ENCODE data around the gene SELENOO. TPM values are rescaled to one million over a fixed set of nuclear protein-coding genes. Genes with fewer than 3 reads are reported as not detected.

The SELENOO gene
- total RNA-seq, 4 donors from 2014 or later: 20.7 to 50.6 (median 31.0) TPM

DNA sequence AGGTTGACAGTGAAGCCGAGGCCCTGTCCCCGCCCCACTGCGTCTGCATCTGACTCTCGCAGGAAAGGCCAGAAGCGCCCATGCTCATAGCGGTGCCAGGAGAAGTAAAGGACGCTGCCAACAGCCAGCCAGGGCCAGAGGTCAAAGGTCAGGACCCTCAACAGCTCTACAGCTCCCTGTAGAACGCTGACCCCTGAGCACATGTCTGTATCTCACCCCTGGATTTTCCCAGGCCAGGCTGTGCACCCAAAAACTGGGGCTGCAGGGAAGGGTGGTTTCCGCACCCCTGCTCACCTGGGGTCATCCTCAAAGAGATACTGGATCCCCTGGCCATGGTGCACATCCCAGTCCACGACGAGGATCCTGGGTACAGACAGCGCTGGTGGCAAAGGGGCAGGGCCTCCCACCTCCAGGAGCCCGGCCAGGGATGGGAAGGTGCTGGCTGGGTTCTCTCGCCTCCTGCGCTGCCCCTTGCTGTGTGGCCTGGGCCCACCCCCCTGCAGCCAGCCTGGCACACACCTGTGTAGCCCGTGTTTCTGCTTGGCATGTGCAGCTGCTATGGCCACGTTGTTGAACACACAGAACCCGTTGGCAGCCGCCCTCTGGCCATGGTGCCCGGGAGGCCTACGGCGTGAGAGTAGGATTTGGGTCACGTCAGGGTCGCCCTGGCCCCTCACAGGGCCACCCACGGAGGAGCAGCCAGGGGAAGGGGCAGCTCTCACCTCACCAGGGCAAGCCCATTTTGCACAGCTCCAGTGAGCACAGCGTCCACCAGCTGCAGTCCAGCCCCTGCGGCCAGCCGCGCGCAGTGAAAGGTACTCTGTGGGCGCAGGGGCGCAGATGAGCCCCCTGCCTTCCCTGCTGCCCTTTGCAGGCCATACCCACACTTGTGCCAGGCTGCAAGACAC is 48.8 kb downstream of the SELENOO start:
- no peak for DNase-seq
- Histone ChIP-seq H3K4me1 (peaks cover 16 to 31% of the 10 kb centered on the region in 2 donors), H3K27me3 (no peaks in the 10 kb centered on the region), H3K36me3 (peaks cover 0 to 4% of the 10 kb centered on the region in 2 donors), H3K27ac (no peak overlapping the region), H3K9me3 (no peaks in the 10 kb centered on the region), H3K4me3 (replicated peaks in 1 of 3) (no peak overlapping the region)
- TF ChIP-seq, protein P1, sequence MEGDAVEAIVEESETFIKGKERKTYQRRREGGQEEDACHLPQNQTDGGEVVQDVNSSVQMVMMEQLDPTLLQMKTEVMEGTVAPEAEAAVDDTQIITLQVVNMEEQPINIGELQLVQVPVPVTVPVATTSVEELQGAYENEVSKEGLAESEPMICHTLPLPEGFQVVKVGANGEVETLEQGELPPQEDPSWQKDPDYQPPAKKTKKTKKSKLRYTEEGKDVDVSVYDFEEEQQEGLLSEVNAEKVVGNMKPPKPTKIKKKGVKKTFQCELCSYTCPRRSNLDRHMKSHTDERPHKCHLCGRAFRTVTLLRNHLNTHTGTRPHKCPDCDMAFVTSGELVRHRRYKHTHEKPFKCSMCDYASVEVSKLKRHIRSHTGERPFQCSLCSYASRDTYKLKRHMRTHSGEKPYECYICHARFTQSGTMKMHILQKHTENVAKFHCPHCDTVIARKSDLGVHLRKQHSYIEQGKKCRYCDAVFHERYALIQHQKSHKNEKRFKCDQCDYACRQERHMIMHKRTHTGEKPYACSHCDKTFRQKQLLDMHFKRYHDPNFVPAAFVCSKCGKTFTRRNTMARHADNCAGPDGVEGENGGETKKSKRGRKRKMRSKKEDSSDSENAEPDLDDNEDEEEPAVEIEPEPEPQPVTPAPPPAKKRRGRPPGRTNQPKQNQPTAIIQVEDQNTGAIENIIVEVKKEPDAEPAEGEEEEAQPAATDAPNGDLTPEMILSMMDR (IDR thresholded peaks at IDR 0.05): no peak
- no peak for TF ChIP-seq POLR2A (IDR thresholded peaks at IDR 0.05)
- intact Hi-C loops (cut with DNase I): loop anchor here (5.0 to 10.0 kb wide), 4 partner anchors 78 to 355 kb away; partner anchors contain the start of genes DENND6B, LMF2, MAPK8IP2 and NCAPH2
- WGBS, 2 donors: 84 to 90% methylated on average over 9 to 16 of the region's 32 CpGs

- no peaks in the 10 kb centered on the region for H3K9me3 ChIP-seq
- DNase-seq: no peak
- H3K27ac ChIP-seq: no peak overlapping the region
- TF ChIP-seq POLR2A (IDR thresholded peaks at IDR 0.05): no peak
- TF ChIP-seq, protein P1 (IDR thresholded peaks at IDR 0.05): no peak
- peak overlapping the region in 1 of 3 donors; percentile 84 for H3K4me3 ChIP-seq (replicated peaks in 1 of 3)
- WGBS, 2 donors: 81% methylated on average over 11 of the region's 11 CpGs; no CpG with 5 or more reads in 1 of the 2 donors
- H3K36me3 ChIP-seq: peaks cover 0 to 4% of the 10 kb centered on the region in 2 donors
- H3K4me1 ChIP-seq: peaks cover 16 to 31% of the 10 kb centered on the region in 2 donors
- H3K27me3 ChIP-seq: no peaks in the 10 kb centered on the region
- intact Hi-C loops (cut with DNase I): loop anchor here (5.0 to 10.0 kb wide), 3 partner anchors 77 to 355 kb away; partner anchors contain the start of genes DENND6B, MAPK8IP2 and PPP6R2
Observed at GRCh38 chr22:50250249-50250554, 49.4 kb downstream of the SELENOO start.

DNA sequence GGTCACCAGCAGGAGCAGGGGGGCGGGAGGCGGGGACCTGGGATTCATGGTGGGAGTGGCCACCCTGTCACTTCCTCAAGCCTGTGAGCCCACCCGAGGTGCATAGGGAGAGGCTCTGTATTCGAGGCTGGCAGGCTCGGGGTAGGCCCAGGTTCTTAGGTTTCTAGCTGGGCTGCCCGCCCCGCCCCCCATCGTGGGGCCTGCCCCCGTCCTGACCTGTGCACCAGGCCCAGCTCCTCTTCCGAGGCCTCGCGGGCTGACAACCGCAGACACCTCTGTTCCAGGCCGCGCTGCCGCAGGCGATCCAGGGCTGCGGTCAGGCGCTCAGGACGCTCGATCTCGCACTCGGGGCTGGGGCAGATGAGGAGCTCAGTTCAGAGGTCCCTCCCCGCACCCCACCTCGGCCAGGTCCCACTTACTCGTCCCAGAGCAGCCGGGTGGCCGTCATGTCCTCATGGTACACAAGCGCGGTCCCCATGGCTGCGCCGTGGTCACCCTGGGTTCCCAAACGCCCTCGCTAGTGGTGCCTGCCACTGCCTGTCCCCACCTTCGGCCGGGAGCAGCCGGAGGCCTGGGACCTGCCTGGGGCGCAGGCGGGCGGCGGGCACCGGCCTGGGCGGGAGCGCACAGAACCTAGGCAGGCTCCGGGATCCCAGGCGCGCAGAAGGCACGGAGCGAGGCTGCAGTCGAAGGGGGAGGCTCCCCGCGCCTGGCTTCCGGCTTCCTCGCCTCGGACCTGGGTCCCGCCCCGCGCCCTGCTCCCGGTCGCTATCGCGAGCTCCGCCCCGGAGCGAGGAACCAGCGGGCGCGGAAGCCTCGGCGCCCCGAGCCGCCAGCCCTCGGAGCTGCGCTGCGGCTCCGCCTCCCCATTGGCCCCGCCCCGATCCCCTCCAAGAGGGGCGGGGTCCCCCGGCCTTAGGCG is 50.0 kb downstream of the SELENOO start, which contains the start of gene HDAC10:
Gene HDAC10, minus strand, starts transcription at position 711 of the 922 bp plus-strand sequence. Its CDS starts 233 bp downstream, at position 478.
- H3K9me3 ChIP-seq: no peaks in the 10 kb centered on the region
- peaks cover 10 to 26% of the 10 kb centered on the region in 2 donors for H3K4me1 ChIP-seq
- H3K27ac ChIP-seq: peak within 1 kb of the TSS; percentile 21 to 54 (median 29)
- peaks cover 0 to 4% of the 10 kb centered on the region in 2 donors for H3K36me3 ChIP-seq
- no peaks in the 10 kb centered on the region for H3K27me3 ChIP-seq
- DNase-seq: peak; percentile 84 to 86
- peak within 1 kb of the TSS; percentile 2 to 84 (median 69) for H3K4me3 ChIP-seq (replicated peaks in 1 of 3)
- 0 to 7% methylated on average over 3 to 6 of the region's 81 CpGs for WGBS, 2 donors
- TF ChIP-seq, protein P1 (IDR thresholded peaks at IDR 0.05): no peak
- peak in 1 of 2 donors; percentile 44 for TF ChIP-seq POLR2A (IDR thresholded peaks at IDR 0.05)
- intact Hi-C loops (cut with DNase I): loop anchor here (5.0 to 10.0 kb wide), 3 partner anchors 76 to 354 kb away; partner anchors contain the start of genes DENND6B, MAPK8IP2 and PPP6R2

- Histone ChIP-seq H3K4me1 (peaks cover 9 to 23% of the 10 kb centered on the region in 2 donors), H3K27ac (peak overlapping the region in 1 of 3 donors; percentile 54), H3K27me3 (no peaks in the 10 kb centered on the region), H3K4me3 (replicated peaks in 1 of 3) (peak overlapping the region in 2 of 3 donors; percentile 2 to 84), H3K9me3 (no peaks in the 10 kb centered on the region), H3K36me3 (no peaks in the 10 kb centered on the region)
- intact Hi-C loops (cut with DNase I): loop anchor here (5.0 to 10.0 kb wide), 3 partner anchors 76 to 353 kb away; partner anchors contain the start of genes DENND6B, MAPK8IP2 and PPP6R2
- DNase-seq: no peak
- 13 to 37% methylated on average over 11 to 15 of the region's 36 CpGs for WGBS, 2 donors
- TF ChIP-seq POLR2A (IDR thresholded peaks at IDR 0.05): no peak
- TF ChIP-seq, protein P1 (IDR thresholded peaks at IDR 0.05): no peak
Observed at GRCh38 chr22:50251477-50252081, 50.8 kb downstream of the SELENOO start.

Measured in thyroid gland (tissue), 4 donors.